ENCODE data around the gene PRKAG1. TPM values are rescaled to one million over a fixed set of nuclear protein-coding genes. Genes with fewer than 3 reads are reported as not detected.

PRKAG1 gene
- polyA plus RNA-seq, 1 experiment: 94.1 TPM

GRCh38 chr12:49040364-49040855, 21.8 kb upstream of the PRKAG1 start:
- Histone ChIP-seq H3K4me3 (ENCODE audit: low read depth, low read length) (no peak overlapping the region), H3K36me3 (ENCODE audit: control insufficient read depth, insufficient read depth, low read length) (peaks cover 73% of the 10 kb centered on the region), H3K27me3 (ENCODE audit: control insufficient read depth, insufficient read depth, low read length) (no peaks in the 10 kb centered on the region)
- POLR2A ChIA-PET: no interaction called here
- TF ChIP-seq CTCF (IDR thresholded peaks at IDR 0.05; ENCODE audit: insufficient read depth, low read depth, low read length): no peak
- CTCF ChIA-PET: no interaction called here
- DNase-seq (ENCODE audit: low read depth): no peak

- H3K36me3 ChIP-seq (ENCODE audit: control insufficient read depth, insufficient read depth, low read length): peaks cover 72% of the 10 kb centered on the region
- ChIA-PET CTCF (interaction anchor here (0.8 to 1.6 kb wide), 3 partner anchors 10 to 52 kb away, joined by 3 to 8 read pairs (median 3); no protein-coding TSS in a partner anchor), POLR2A (no interaction called here)
- H3K4me3 ChIP-seq (ENCODE audit: low read depth, low read length): no peak overlapping the region
- DNase-seq (ENCODE audit: low read depth): no peak
- no peaks in the 10 kb centered on the region for H3K27me3 ChIP-seq (ENCODE audit: control insufficient read depth, insufficient read depth, low read length)
- no peak for TF ChIP-seq CTCF (IDR thresholded peaks at IDR 0.05; ENCODE audit: insufficient read depth, low read depth, low read length)
These were observed 21.1 kb upstream of the PRKAG1 start for GRCh38 chr12:49039421-49040363.

GRCh38 chr12:49038291-49038955, 19.8 kb upstream of the PRKAG1 start:
- Histone ChIP-seq H3K27me3 (ENCODE audit: control insufficient read depth, insufficient read depth, low read length) (no peaks in the 10 kb centered on the region), H3K4me3 (ENCODE audit: low read depth, low read length) (no peak overlapping the region), H3K36me3 (ENCODE audit: control insufficient read depth, insufficient read depth, low read length) (peaks cover 73% of the 10 kb centered on the region)
- POLR2A ChIA-PET: interaction anchor here (0.5 to 0.7 kb wide), 2 partner anchors 20 to 92 kb away, joined by 3 read pairs; no protein-coding TSS in a partner anchor
- no peak for TF ChIP-seq CTCF (IDR thresholded peaks at IDR 0.05; ENCODE audit: insufficient read depth, low read depth, low read length)
- no peak for DNase-seq (ENCODE audit: low read depth)
- CTCF ChIA-PET: interaction anchor here (1.0 to 1.6 kb wide), 4 partner anchors 9 to 79 kb away, joined by 3 to 8 read pairs (median 4); no protein-coding TSS in a partner anchor

- no peak for DNase-seq (ENCODE audit: low read depth)
- TF ChIP-seq CTCF (IDR thresholded peaks at IDR 0.05; ENCODE audit: insufficient read depth, low read depth, low read length): no peak
- POLR2A ChIA-PET: interaction anchor here (0.5 kb wide), 1 partner anchor 20 kb away, joined by 3 read pairs; no protein-coding TSS in a partner anchor
- peaks cover 74% of the 10 kb centered on the region for H3K36me3 ChIP-seq (ENCODE audit: control insufficient read depth, insufficient read depth, low read length)
- no peak overlapping the region for H3K4me3 ChIP-seq (ENCODE audit: low read depth, low read length)
- H3K27me3 ChIP-seq (ENCODE audit: control insufficient read depth, insufficient read depth, low read length): no peaks in the 10 kb centered on the region
- CTCF ChIA-PET: interaction anchor here (1.0 to 1.9 kb wide), 4 partner anchors 10 to 79 kb away, joined by 4 to 8 read pairs (median 6); no protein-coding TSS in a partner anchor
These were observed 19.3 kb upstream of the PRKAG1 start for GRCh38 chr12:49037947-49038237.
